Measurements from ENCODE around the gene ILK. TPM values are rescaled to one million over a fixed set of nuclear protein-coding genes. Genes with fewer than 3 reads are reported as not detected.

ILK gene
- total RNA-seq, 4 donors from 2014 or later = 159 to 211 (median 169) TPM

DNA sequence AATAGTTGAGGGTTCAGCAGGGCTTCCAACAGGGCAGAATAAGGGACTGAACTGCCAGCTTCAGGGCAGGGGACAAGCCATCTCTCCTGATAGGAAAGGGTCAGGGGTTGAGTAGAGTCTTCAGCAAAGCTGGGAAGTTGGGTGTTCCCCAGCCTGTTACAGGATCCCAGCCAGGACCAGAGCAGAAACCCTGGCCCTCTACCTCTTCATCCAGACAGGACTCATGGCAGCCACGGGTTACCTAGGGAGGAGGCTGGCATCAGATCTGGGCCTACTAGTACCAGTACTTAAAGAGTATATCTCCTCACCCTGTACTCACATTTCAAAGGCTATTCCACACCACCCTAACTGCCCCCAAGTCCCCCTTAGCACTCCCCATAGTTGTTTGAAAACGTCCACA is 10.9 kb downstream of the ILK start:
- in situ Hi-C loops (cut with MboI; ENCODE audit: low pct_ligation_motif_present in 1 of 4, low pct_unique_long_range_greater_than_20kb in 1 of 4, low sequenced_read_pairs in 3 of 4) = no loop called here
- Histone ChIP-seq H3K36me3 (peaks cover 0 to 12% (median 4%) of the 10 kb centered on the region in 4 donors), H3K4me3 (no peak overlapping the region), H3K27me3 (no peaks in the 10 kb centered on the region), H3K9me3 (no peaks in the 10 kb centered on the region), H3K4me1 (peaks cover 11 to 52% (median 39%) of the 10 kb centered on the region in 4 donors), H3K27ac (peak overlapping the region in 2 of 4 donors; percentile 96 to 98)
- TF ChIP-seq POLR2A (IDR thresholded peaks at IDR 0.05) (no peak), CTCF (IDR thresholded peaks at IDR 0.05) (no peak), POLR2AphosphoS5 (IDR thresholded peaks at IDR 0.05) (no peak), EP300 (IDR thresholded peaks at IDR 0.05; ENCODE audit: low read depth) (no peak)
- intact Hi-C loops (cut with DNase I; ENCODE audit: low total_unique reads) = loop anchor here (5.0 kb wide), 1 partner anchor 68 kb away; the partner anchor contains the start of gene MRPL17
- no peak for DNase-seq
- WGBS, 2 donors (ENCODE audit: low coverage in 1 of 2) = 75 to 94% methylated on average over 1 to 2 of the region's 2 CpGs

GRCh38 chr11:6615046-6615445 is 11.5 kb downstream of the ILK start:
- peaks cover 11 to 51% (median 41%) of the 10 kb centered on the region in 4 donors for H3K4me1 ChIP-seq
- no peak overlapping the region for H3K27ac ChIP-seq
- H3K36me3 ChIP-seq = peaks cover 0 to 7% (median 1%) of the 10 kb centered on the region in 4 donors
- no peaks in the 10 kb centered on the region for H3K9me3 ChIP-seq
- DNase-seq = no peak
- no peak for TF ChIP-seq POLR2A (IDR thresholded peaks at IDR 0.05)
- TF ChIP-seq CTCF (IDR thresholded peaks at IDR 0.05) = no peak
- no peak for TF ChIP-seq EP300 (IDR thresholded peaks at IDR 0.05; ENCODE audit: low read depth)
- no peak for TF ChIP-seq POLR2AphosphoS5 (IDR thresholded peaks at IDR 0.05)
- no peaks in the 10 kb centered on the region for H3K27me3 ChIP-seq
- intact Hi-C loops (cut with DNase I; ENCODE audit: low total_unique reads) = no loop called here
- H3K4me3 ChIP-seq = no peak overlapping the region
- in situ Hi-C loops (cut with MboI; ENCODE audit: low pct_ligation_motif_present in 1 of 4, low pct_unique_long_range_greater_than_20kb in 1 of 4, low sequenced_read_pairs in 3 of 4) = loop anchor here in 1 of 4 donors (5.0 kb wide), 1 partner anchor 67 kb away; the partner anchor contains the start of gene MRPL17
- WGBS, 2 donors (ENCODE audit: low coverage in 1 of 2) = 91% methylated on average over 5 of the region's 5 CpGs; no CpG with 5 or more reads in 1 of the 2 donors

DNA sequence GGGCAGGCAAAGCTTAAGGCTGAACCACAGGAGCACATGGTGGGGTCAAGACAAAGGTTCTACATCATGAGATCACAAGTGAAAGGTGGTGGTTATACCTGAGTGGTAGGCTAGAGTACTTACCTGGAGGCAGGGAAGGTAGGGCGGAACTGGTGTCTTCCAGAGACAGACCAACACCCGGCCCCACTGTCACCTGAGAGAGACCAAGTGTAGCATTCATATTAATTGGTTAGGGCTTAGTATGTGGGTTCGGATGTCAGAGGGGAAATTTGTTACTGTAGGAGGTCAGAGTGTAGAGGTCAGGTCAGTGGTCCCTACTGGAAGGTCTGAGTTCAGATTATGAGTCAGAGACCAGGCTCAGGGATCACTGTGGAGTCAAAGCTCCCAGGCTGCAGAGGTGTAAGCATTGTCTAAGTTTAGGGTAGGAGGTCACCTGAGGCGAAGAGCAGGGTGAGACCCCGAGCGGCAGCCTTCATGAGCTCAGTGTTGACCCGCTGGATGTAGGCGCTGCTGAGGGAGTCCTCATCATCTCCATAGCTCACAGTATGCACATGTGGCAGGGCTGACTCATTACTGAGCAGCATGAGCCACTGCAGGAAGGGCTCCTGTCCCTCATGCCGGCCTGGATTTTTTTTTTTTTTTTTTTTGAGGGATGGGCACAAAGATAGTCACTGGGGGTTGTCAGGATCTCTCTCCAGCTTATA is 12.5 kb downstream of the ILK start:
- Histone ChIP-seq H3K4me3 (no peak overlapping the region), H3K27me3 (no peaks in the 10 kb centered on the region), H3K4me1 (peaks cover 8 to 41% (median 32%) of the 10 kb centered on the region in 4 donors), H3K27ac (no peak overlapping the region), H3K36me3 (no peaks in the 10 kb centered on the region), H3K9me3 (no peaks in the 10 kb centered on the region)
- no peak for DNase-seq
- intact Hi-C loops (cut with DNase I; ENCODE audit: low total_unique reads) (no loop called here), in situ Hi-C loops (cut with MboI; ENCODE audit: low pct_ligation_motif_present in 1 of 4, low pct_unique_long_range_greater_than_20kb in 1 of 4, low sequenced_read_pairs in 3 of 4) (loop anchor here in 1 of 4 donors (5.0 kb wide), 1 partner anchor 66 kb away; the partner anchor contains the start of gene MRPL17)
- WGBS, 2 donors (ENCODE audit: low coverage in 1 of 2) = 92 to 100% methylated on average over 1 to 9 of the region's 9 CpGs
- TF ChIP-seq CTCF (IDR thresholded peaks at IDR 0.05) (no peak), POLR2A (IDR thresholded peaks at IDR 0.05) (no peak), POLR2AphosphoS5 (IDR thresholded peaks at IDR 0.05) (no peak), EP300 (IDR thresholded peaks at IDR 0.05; ENCODE audit: low read depth) (no peak)

DNA sequence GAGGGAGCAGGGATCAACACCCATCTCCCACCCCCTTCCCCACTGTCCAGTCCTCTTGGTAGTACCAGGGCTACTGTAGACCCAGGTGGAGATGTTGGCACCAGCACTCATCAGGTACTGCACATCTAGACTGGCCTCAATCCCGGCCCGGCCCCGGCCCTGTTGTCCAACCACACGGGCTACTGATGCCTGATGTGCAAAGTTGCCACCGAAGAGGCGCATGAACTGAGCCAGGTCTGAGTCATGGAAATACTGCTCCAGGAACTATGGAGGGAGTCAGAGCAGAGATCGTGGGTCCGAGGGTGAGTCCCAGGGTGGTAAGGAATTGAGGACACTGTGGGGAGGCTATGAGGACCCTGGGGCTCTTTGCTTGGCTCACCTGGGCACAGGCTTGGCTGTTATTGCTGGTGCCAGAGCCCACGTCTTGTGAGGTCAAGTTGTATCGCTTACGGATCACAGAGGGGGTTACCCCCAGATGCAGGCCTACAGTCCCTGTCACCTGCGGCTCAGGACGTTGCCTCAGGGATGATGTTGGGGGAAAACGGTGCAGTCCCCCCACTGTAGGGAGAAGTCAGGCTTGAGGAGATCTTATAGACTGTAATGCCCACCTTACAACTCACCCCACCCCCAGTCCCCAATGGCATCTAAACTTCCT is 13.1 kb downstream of the ILK start:
- H3K4me1 ChIP-seq = peaks cover 4 to 36% (median 27%) of the 10 kb centered on the region in 4 donors
- no peaks in the 10 kb centered on the region for H3K9me3 ChIP-seq
- DNase-seq = no peak
- H3K27ac ChIP-seq = no peak overlapping the region
- H3K4me3 ChIP-seq = no peak overlapping the region
- WGBS, 2 donors (ENCODE audit: low coverage in 1 of 2) = 90% methylated on average over 14 of the region's 14 CpGs; no CpG with 5 or more reads in 1 of the 2 donors
- TF ChIP-seq CTCF (IDR thresholded peaks at IDR 0.05) = no peak
- TF ChIP-seq POLR2A (IDR thresholded peaks at IDR 0.05) = no peak
- TF ChIP-seq EP300 (IDR thresholded peaks at IDR 0.05; ENCODE audit: low read depth) = no peak
- no peak for TF ChIP-seq POLR2AphosphoS5 (IDR thresholded peaks at IDR 0.05)
- in situ Hi-C loops (cut with MboI; ENCODE audit: low pct_ligation_motif_present in 1 of 4, low pct_unique_long_range_greater_than_20kb in 1 of 4, low sequenced_read_pairs in 3 of 4) = loop anchor here in 1 of 4 donors (5.0 kb wide), 1 partner anchor 66 kb away; the partner anchor contains the start of gene MRPL17
- no peaks in the 10 kb centered on the region for H3K27me3 ChIP-seq
- intact Hi-C loops (cut with DNase I; ENCODE audit: low total_unique reads) = no loop called here
- no peaks in the 10 kb centered on the region for H3K36me3 ChIP-seq
